ENCODE data around the gene ARPC2.

The ARPC2 gene

DNA sequence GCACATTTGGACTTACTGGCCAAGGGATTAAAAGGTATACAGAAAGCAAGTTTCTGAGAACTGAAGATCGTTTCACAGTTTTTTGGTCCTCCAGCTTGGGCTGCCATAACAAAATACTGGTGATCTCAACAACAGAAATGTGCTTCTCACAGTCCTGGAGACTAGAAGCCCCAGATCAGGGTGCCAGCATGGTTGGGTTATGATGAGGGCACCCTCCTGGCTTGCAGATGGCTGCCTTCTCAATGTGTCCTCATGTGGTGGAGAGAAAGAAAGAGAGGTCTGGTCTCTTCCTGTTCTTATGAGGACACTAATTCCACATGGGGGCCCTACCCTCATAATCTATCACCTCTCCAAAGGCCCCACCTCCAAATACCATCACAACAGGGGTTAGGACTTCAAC lies 30.1 kb upstream of the ARPC2 start:
- H3K27me3 ChIP-seq (replicated peaks; ENCODE audit: control insufficient read depth, insufficient read depth, low read length): no peaks in the 10 kb centered on the region; the same call in 1 of the 2 replicates
- no peak overlapping the region for H3K4me3 ChIP-seq (replicated peaks; ENCODE audit: low read depth, low read length)
- TF ChIP-seq, protein P1, sequence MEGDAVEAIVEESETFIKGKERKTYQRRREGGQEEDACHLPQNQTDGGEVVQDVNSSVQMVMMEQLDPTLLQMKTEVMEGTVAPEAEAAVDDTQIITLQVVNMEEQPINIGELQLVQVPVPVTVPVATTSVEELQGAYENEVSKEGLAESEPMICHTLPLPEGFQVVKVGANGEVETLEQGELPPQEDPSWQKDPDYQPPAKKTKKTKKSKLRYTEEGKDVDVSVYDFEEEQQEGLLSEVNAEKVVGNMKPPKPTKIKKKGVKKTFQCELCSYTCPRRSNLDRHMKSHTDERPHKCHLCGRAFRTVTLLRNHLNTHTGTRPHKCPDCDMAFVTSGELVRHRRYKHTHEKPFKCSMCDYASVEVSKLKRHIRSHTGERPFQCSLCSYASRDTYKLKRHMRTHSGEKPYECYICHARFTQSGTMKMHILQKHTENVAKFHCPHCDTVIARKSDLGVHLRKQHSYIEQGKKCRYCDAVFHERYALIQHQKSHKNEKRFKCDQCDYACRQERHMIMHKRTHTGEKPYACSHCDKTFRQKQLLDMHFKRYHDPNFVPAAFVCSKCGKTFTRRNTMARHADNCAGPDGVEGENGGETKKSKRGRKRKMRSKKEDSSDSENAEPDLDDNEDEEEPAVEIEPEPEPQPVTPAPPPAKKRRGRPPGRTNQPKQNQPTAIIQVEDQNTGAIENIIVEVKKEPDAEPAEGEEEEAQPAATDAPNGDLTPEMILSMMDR (IDR thresholded peaks at IDR 0.05; ENCODE audit: insufficient read depth, low read length, poor library complexity, severe bottlenecking): no peak
- DNase-seq (ENCODE audit: extremely low read depth, insufficient read length): no peak
- no peaks in the 10 kb centered on the region for H3K36me3 ChIP-seq (ENCODE audit: control insufficient read depth, insufficient read depth, low read length)

DNA sequence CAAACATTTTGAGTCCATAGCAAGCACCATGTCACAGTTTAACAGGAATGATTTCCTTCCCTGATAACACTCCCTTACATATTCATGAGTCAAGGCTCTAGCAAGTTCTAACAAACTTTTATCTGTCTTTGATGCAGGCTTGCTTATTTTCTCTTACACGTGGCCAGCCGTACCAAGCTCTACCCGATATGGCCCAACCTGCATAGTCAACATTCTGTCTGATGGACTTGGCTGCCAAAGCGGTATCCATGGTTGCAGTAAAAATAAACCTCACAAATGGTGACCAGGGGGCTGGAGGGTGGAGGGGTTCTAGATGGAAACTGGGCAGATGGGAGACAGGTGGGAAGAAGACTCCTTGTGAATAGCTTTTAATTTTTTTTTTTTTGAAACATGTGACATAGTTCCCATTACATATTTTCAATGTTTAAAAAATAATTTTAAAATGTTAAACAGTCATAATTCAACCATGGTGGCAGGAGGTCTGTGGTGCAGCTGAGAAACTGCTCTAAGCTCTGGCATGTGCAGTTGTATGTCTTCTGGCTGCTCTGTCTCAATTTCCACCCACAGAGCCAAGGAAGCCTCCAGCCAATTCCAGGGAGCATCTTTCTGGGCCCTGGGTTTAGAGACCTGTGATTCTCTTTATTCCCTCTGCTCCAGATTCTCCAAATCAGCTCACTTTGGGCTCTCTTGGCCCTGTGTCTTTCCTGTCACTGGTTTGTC lies 29.5 kb upstream of the ARPC2 start:
- H3K27me3 ChIP-seq (replicated peaks; ENCODE audit: control insufficient read depth, insufficient read depth, low read length): no peaks in the 10 kb centered on the region; the same call in 1 of the 2 replicates
- H3K36me3 ChIP-seq (ENCODE audit: control insufficient read depth, insufficient read depth, low read length): no peaks in the 10 kb centered on the region
- H3K4me3 ChIP-seq (replicated peaks; ENCODE audit: low read depth, low read length): no peak overlapping the region
- TF ChIP-seq, protein P1 (IDR thresholded peaks at IDR 0.05; ENCODE audit: insufficient read depth, low read length, poor library complexity, severe bottlenecking): no peak
- no peak for DNase-seq (ENCODE audit: extremely low read depth, insufficient read length)

DNA sequence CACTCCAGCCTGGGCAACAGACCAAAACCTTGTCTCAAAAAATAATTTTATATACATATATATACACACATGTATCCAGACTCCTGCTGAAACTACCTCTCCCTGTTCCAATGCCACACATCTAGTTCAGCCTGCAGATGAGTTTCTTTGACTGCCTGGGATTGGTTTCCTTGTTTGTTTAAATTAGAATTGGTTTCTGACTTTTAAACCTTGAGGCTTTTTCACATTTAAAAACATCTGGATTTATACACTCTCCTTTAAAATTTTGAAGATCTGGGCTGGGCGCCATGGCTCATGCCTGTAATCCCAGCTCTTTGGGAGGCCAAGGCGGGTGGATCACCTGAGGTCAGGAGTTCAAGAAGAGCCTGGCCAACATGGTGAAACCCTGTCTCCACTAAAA lies 28.5 kb upstream of the ARPC2 start:
- no peak for DNase-seq (ENCODE audit: extremely low read depth, insufficient read length)
- no peaks in the 10 kb centered on the region for H3K36me3 ChIP-seq (ENCODE audit: control insufficient read depth, insufficient read depth, low read length)
- H3K27me3 ChIP-seq (replicated peaks; ENCODE audit: control insufficient read depth, insufficient read depth, low read length): no peaks in the 10 kb centered on the region; the same call in 1 of the 2 replicates
- TF ChIP-seq, protein P1 (IDR thresholded peaks at IDR 0.05; ENCODE audit: insufficient read depth, low read length, poor library complexity, severe bottlenecking): no peak
- no peak overlapping the region for H3K4me3 ChIP-seq (replicated peaks; ENCODE audit: low read depth, low read length)

DNA sequence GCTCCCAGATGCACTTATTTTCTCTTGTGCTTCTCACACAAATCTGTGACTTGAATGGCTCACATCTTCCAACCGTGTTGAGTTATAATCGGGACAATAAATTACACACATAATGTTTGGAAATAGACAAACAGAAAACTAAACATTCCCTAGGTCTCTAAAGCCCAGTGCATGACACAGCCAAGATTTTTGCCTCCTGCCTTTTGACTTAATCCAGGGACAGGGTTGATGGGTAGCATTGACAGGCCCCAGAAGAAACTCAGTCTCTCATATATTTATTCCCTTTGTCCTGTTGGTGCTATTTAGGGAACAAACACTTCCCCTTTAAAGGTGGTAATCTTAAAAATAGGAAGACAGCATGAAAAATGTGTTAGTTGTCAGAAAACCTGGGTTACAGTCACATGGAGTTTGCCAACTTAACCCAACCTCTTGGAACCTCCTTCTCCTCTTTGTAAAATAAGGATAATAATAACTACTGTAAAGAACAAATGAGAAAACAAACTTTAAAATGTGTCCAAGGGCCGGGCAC lies 24.0 kb upstream of the ARPC2 start:
- TF ChIP-seq, protein P1 (IDR thresholded peaks at IDR 0.05; ENCODE audit: insufficient read depth, low read length, poor library complexity, severe bottlenecking): no peak
- DNase-seq (ENCODE audit: extremely low read depth, insufficient read length): no peak

DNA sequence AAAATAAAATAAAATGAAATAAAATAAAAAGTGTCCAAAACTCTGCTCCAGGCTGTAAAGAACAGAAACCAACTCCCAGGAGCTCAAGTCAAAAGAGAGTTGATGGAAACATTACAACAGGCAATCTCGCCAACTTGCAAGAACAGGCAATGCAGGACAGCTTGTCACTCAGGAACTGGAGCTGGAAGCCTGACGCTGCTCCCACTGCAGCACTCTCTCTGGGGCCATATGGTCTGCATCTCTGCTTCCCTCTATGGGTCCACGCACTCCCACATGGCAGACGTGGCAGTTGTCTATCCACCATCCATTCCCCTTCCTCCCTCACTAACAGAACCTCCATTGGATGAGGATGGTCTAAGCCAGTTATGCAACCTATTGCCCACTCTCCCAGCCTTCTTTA lies 23.3 kb upstream of the ARPC2 start:
- TF ChIP-seq, protein P1 (IDR thresholded peaks at IDR 0.05; ENCODE audit: insufficient read depth, low read length, poor library complexity, severe bottlenecking): no peak
- no peaks in the 10 kb centered on the region; the same call in 1 of the 2 replicates for H3K27me3 ChIP-seq (replicated peaks; ENCODE audit: control insufficient read depth, insufficient read depth, low read length)
- DNase-seq (ENCODE audit: extremely low read depth, insufficient read length): no peak

More for the DNA sequence above, 24.0 kb upstream of the ARPC2 start:
- Histone ChIP-seq H3K4me3 (replicated peaks; ENCODE audit: low read depth, low read length) (no peak overlapping the region), H3K27me3 (replicated peaks; ENCODE audit: control insufficient read depth, insufficient read depth, low read length) (no peaks in the 10 kb centered on the region; the same call in 1 of the 2 replicates), H3K36me3 (ENCODE audit: control insufficient read depth, insufficient read depth, low read length) (no peaks in the 10 kb centered on the region)

More for the DNA sequence above, 23.3 kb upstream of the ARPC2 start:
- Histone ChIP-seq H3K4me3 (replicated peaks; ENCODE audit: low read depth, low read length) (no peak overlapping the region), H3K36me3 (ENCODE audit: control insufficient read depth, insufficient read depth, low read length) (no peaks in the 10 kb centered on the region)

All from GM06990 (cell line).